ENCODE data around the gene CCDC154.
"Not testable (repeated sequence)": the region's sequence is repeated elsewhere in the genome, so short reads cannot be mapped to it uniquely, and the experiment has no call there.

The CCDC154 gene

DNA sequence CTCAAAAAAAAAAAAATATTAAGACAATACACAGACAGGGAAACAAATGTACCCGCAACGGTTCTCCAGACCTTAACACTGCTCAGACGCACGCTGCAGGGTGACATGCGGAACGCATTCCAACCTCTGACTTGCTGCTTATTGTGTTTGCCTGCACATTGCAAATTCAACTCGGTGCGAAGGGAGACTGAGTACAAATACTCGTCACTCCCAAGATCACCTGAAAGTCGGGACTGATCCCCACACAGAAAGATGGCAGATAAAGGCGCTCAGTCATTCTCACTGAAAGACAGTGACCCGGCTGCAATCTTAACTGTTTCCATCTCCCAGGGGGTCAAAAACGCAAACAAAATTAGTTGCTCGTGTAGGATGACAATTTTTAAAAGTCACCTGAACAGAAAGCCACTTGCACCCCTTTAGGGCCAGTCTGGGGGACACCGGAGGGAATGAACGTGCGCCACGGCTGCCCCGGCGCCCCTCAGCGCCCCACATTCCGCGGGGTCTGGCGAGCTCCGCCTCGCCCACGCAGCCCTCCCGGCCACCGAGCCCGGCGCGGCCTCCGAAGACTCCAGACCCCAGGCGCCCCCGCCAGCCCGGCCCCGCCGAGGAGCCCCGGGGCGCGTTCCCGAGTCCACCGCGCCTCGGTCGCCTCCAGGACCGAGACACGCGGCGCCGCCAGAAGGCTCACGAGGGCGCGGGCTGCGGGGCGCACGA is 29.9 kb upstream of the CCDC154 start:
- FAIRE-seq, result no peak

DNA sequence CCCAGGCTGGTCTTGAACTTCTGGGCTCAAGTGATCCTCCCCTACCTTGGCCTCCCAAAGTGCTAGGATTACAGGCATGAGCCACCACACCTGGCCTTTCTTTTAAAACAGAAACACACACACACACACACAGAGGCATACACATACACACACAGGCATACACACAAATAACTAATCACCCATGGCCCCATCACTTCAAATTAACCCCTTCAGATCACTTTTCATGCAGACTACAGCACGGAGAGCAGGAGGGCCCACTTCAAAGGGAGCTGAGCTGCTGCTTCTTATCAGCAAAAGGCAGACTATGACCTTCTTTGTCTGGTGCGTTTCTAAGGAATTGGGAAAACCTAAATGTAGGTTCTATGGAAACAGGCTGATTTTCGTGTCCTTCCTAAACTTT is 28.6 kb upstream of the CCDC154 start:
- no peak for FAIRE-seq

DNA sequence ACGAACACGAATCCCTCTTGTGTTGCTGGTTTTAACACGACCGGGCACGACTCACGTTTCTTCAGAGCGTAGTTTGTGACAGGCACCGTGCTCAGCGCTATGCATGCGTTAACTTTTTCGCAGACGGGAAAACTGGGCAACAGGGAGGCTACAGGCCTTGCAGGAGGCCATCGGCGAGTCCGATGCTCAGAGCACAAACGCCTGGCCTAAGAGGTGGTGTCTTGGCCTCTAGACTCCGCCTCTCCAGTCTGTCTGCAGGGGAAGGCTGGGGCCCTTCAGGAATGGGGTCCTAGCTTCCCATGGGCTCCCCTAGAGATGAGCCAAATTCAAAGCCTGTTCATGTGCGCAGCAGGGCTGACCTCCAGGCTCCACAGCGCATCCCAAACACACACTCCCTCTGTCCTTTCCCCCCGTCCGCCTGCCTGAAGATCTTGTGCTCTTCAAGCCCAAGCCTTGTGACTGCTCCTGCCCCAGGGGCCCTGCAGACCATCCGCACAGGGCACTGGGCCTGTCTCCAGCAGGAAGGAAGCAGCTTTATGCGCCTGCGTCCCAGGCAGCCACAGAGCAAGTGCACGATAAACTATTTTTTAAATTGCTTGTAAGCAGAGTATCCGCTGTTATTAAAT is 27.3 kb upstream of the CCDC154 start:
- no peak for FAIRE-seq

DNA sequence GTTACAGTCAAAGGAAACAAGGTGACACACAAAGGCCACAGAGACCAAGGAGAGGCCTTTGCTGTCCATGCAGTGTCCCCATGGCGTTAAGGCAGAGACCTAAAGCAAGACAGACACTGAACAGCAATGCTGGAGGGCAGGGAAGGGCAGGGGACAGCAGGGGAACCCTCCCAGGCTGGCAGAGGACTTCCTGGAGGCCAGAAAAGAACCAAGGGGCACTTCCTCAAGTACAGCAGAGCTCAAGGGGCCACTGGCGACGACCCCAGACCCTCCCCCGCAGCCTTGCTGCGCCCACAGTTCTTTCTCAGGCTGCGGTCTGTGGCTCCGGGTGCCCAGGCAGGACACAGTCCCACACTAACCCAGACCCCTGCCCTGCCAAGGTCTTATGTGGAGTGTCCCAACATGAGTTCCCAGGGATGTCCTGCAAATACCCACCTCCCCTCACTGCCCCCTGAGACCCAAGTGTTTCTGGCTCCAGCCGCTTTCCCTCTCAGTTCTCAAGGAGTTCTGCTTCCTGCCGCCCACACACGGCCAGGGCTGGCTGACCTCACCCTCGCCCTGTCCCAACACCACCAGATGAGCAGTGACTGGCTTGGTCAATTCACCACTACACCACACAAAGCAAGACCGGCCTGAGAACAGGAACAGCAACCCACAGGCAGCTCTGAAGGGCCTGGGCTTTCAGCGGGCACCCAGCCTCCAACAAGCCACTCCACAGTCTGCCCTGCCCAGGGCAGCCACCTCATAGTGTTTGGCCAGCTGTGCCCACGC is 26.3 kb upstream of the CCDC154 start:
- FAIRE-seq, result no peak

DNA sequence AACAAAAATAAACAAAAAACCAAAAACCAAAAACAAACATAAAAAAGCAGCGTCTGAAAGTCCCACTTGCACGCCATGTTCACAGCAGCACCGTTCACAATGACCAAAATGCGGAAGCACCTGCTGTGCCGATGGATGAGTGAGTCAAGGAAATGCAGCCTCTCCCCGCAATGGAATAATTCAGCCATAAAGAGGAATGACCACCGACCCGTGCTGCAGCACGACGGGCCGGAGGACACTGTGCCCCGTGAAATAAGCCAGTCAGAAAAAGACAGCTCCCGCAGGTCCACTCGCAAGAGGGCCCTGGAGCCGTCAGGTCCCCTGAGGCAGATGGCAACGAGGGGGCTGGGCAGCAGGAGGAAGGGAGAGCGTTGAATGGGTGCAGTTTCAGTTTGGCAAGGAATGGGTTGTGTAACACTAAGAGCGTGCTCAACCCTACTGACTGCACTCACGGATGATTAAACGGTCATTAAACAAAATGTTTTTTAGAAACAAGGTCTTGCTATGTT is 25.4 kb upstream of the CCDC154 start:
- no peak for FAIRE-seq

DNA sequence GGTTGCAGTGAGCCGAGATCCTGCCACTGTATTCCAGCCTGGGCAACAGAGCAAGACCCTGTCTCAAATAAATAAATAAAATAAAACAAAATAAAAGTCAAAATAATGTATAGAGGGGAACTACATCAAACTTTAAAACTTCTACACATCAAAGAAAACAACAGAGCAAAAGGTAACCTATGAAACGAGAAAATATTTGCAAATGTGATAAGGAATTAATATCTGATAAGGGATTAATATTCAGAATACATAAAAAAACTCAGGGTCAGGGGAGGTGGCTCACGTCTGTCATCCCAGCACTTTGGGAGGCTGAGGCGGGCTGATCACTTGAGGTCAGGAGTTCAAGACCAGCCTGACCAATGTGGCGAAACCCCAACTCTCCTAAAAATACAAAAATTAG is 24.8 kb upstream of the CCDC154 start:
- FAIRE-seq, result not testable (repeated sequence)

DNA sequence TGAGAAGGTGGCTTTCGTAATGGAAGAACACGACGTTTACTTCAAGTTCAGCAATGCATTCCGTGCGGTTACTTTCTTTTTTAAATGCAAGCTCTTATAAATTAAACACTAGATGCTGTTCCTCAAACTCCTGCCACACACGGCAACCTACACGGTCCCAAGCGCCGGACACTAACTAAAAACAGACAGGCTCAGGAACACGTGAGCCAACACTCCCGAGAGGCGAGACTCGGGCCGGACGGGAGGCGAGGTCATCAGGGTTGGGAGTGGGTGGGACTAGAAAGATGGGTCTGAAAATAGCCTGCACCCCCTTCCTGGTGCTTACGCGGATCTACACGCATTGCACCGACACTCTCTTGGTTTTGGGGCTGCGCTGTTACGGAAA is 24.1 kb upstream of the CCDC154 start:
- no peak for FAIRE-seq

DNA sequence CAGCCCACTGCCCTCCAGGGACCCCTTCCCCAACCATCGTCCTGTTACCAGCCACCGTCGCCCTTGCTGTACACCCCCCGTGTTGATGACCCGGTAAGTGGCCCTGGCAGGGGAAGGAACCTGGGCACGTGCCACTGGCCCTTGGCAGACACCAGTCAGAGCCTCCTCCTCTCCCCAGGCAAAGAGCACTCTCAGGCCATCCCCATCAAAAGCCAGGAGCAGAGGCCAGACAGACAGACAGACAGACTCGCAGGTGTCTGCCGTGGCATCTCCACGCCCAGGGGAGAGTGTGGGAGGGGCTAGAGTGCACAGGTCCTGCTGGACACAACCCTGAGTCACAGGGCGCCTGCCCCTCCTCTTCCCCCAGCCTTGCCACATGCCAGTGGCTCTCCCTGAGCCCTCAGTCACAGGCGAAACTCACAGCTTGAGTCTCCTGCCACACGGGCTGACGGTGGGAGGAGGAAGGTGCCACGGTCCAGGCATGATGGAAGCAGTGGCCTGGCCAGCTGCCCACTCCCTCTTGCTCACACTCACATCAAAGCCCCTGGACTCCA is 22.7 kb upstream of the CCDC154 start:
- FAIRE-seq, result no peak

DNA sequence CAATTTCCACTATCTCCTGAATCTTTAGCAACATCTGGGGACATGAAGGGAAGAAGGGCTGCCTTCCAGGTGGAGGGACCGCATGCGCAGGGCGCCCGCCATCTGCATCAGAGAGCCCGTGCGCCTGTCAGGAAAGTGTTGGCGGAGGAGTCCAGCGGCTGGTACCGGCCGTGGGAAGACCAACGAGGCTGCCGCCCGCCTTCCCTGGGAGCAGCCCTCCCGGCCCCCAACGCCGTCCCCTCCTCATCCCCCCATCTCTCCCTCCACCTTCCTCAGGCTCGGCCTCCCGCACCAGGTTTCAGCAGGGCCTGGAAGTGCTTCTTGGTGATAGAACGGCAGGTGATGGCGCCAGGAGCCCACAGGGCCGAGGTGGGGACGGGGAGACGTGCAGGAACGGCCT is 21.7 kb upstream of the CCDC154 start:
- FAIRE-seq, result no peak

DNA sequence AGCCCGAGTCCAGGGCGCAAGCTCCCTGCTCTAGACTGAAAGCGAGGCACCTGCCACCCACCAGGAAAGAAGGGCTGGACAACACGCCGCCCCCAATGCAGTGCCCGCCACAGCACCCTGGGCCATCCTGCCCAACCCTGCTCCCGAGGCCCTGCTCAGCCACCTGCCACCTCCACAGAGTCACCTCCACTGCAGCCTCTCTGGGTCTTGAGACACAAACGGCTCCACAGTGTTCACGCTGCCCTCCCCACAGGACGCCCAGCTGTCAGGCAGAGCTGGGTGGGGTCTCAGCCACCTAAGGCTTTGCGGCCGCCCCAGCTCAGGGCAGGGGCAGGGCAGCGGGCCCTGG is 21.2 kb upstream of the CCDC154 start:
- no peak for FAIRE-seq

DNA sequence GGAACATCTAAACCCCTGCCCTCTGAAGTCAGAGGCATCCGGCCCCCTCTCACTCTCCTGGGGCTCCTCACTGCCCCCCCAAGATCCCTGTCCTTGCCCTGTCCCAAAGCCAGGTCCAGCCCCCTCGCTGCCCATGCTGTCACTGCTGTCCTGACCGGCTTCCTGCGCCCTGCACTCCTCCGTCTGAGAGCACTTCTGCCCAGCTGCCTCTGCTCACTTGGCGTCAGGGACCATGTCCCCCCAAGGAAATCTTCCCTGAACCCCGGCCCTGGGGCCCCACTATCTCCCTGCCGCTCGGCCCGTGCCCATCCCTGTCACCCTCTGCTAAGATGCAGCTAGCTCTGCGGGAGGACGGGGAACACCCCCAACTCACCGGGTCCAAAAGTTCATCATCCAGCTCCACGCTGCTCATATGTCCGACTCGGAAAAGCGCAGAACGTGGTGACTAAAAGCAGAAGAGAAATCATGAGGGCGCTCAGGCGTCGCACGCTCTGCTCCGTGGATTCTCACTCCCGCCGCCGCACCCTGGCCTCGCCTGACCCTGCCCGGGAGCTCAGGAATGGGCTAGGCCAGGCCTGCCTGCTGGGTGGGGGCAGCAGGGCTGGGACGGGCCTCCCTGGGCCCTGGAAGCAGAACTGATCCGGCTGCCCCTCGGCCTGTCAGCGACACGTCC is 20.7 kb upstream of the CCDC154 start:
- no peak for FAIRE-seq

DNA sequence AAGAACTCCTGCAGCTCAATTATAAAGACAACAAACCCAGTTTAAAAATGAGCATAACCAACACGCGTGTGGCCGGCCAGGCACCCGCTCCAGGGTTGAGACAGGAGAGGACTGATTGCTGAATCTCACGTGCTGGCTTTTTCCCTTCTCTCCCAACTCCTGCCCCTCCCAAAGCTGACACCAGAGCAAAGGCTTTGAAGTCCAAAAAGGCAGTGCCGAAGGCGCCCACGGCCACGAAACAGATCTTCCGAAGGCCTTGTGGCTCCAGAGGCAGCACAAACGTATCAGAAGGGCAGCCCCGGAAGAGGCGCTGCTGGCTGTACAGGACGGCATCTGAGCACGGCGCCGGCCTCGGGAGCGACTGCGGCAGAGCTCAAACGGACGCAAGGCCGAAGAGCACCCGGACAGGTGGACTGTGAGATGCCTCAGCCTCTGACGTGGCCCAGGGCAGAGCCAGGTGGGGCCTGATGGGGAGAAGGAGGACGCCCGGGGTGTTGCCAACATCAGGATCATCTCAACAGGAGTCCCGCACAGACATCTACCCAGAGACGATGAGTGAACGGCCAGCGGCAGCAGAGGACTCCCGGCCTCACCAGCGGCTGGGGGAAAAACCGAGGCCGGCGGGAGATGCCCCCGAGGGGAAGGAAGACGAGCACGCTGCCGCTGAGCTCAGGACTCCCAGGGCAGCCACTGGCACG is 20.0 kb upstream of the CCDC154 start:
- FAIRE-seq, result no peak

DNA sequence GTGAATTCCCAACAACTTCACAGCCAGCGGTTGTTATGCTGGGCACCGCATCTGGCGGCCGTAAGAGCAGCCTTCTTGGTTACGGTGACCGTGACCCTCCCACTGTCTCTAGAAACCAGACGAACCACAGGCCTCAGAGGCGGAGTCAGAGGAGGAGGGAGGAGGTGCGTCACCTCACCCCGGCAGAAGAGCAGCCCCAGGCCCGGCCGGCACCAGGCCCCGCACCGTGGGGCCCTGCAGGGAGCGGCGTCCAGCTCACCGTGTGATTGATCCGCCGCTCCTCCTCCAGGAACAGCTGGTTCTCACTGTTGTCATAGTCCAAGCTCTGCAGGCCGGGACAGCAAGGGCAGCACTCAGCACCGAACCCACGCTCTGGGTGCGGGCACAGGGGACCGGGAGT is 16.8 kb upstream of the CCDC154 start:
- no peak for FAIRE-seq

DNA sequence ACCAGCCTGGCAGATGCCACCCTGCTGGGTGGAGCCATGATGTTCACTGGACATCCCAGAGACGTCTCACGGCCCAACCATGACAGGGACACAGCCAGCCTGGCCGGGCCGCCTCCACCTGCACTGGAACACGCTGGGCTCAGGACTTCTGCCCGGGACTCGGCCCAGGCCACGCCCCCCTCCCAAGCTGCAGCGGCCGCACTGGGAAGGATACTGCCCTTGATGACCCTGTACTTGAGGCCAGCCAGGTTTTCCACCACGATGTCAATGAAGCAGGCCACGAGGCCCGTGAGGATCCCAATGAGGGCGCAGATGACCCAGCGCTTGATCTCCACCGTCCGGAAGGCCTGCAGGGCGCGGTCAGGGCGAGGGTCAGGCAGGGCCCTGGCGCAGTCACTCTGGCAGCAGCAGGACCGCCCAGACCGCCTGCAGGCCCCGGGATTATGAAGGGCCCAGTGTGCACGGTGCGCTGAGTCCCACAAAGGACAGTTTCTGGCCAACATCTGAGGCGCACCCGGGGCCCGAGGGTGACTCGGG is 16.3 kb upstream of the CCDC154 start:
- FAIRE-seq, result no peak

DNA sequence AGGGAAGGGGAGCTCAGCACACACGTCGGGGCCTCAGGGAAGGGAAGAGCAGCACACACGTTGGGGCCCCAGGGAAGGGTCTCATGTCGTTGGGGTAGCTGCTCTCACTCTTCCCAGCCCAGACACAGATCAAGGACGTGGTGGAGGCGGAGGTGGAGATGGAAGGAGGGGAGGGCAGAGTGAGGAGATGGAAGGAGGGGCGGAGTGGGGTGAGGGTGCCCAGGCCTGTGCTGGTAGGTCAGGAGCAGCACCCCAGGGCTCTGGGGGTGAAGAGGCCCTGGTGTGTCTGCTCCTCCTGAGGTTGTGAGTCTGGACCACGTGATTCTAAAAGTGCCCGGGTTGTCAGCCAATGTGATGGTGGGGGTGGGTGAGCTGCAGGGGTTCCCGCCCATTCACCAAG is 15.6 kb upstream of the CCDC154 start:
- no peak for FAIRE-seq

DNA sequence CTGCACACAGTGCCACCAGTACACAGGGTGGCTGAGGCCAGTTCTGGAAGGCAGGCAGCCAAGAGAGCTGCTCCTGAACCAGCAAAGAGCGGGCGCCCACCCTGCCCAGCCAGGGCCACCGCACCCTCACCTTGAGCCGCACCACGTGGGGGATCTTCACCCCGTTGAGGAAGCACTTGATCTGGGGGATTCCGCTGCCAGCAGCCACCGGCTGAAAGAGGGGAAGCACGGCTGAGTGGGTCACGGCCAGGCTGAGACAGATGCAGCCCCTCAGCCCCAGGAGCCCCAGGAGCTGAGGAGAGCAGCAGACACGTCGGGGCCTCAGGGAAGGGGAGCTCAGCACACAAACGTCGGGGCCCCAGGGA is 14.6 kb upstream of the CCDC154 start:
- no peak for FAIRE-seq

DNA sequence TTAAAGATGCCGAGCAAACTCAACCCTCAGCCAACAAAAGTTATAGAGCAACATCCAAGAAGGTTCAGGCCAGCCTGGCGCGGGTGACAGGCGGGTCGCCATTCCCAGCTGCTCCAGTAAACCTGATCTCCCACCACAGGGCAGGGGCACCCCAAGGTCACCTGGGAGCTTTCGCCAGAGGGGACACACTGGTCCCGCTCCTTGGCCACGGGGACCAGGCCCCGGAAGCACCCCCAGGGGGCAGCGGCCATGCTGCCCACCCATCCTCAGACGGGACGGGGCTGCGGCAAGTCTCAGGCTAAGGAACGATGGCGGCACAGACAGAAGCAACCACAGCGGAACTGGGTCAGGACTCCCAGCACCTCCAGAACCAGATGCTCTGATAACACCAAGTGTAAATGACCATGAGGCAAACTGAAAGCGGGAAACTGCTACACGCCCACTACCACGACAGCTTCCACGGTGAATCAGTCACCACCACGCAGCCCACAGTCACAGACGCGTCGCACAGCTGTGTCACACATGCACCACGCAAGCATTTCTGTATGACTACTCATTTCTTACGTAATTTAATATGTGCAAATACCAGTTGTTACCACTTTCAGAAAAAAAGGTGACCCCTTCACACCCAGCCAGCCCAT is 14.1 kb upstream of the CCDC154 start:
- FAIRE-seq, result no peak

DNA sequence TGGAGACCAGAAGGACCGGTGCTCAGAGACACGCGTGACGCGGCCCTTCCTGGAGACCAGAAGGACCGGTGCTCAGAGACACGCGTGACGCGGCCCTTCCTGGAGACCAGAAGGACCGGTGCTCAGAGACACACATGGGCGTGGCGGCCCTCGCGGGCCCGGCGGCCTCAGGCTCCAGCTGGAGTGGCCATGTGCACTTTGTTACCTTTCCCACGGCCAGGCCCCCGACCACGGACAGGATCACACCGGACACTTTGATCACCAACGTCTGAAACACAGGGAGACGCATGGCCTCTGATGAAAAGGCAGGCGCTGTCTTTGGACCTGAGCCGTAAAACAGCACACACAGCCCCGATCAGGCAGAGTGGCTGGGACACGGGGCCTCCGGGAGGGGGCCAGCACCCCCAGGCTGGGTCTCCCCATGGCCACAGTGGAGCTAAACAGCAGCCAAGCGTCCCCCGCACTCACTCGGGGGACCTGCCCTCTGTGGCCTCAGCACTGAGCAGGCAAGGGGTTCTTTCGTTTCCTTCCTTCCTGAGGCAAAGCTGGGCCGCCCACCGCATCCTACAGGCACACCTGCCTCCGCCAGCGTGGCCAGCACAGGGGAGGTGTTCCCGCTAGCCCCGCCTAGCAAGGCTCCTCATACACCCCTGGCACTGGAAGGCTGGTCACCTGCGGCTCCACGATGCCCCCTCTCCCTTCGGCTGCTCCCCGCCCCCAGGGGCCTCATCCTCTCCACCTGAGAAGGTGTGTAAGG is 13.3 kb upstream of the CCDC154 start:
- no peak for FAIRE-seq

DNA sequence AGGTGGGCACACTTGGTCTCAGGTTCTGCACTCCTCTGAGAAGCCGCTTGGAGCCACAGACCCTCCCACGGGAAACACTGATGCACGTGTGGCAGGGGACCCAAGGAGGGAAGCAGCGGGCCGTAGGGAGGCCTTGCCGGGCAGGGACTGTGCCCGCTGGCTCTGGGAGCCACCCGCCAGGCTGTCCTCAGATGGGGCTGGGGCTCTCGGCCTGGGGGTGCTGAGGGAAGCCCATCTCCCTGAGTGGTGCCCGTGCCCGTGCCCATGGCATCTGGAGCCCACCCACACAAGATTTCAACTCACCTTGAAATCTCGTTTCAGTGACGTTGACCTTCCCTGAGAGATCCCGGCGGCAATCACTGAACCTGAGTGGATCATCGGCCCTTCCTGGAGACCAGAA is 12.6 kb upstream of the CCDC154 start:
- no peak for FAIRE-seq

DNA sequence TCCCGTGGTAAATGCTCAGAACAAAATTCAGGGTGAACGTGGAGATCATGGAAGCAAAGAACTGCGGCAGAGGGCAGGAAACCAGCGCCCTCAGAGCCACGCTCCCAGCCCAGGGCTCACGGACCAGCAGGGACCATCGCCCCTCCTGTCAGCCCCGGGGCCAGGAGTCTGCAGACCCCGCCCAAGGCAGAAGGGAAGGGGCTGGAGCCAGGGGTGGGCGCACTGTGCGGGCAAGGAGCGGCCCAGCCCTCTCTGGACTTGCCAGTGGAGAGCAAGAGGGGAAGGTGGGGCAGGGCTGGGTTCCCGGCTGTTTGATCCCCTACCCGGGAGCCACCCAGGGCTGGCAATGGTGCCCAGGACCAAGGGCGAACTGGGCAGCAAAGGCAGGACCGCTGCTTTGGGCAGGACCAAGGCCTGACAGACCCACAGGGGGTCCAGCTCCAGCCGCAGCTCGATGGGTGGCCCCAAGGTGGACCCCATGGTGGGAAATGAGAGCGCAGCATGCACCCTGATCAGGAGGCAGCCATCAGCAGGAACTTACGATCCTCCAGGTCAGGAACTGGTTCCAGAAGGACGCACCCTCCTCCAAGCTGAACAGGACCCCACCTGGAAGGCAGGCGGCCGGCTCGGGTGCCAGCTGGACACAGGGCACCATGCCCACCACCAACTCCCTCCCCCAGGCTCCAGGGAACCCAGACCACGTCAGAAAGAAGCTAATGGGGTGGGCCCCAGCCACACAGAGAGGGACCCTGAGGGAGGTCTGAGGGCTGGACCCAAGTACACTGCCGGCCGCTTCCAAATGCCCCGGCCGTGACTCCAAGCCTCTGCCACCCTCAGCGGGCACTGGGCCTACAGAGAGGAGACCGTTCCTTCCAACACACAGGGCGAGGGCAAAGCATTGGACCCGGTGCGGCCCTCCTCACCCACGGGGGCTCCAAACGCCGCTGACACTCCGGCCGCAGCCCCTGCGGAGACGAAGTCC is 11.1 kb upstream of the CCDC154 start:
- FAIRE-seq, result no peak

Data from TTC549 (cell line).